ENCODE measurements around the gene LAT. TPM values are rescaled to one million over a fixed set of nuclear protein-coding genes. Genes with fewer than 3 reads are reported as not detected.

The LAT gene
- total RNA-seq, 1 experiment from 2014 or later: 3.7 TPM

GRCh38 chr16:28986046-28986445 lies 1.2 kb downstream of the LAT start:
- no peaks in the 10 kb centered on the region for H3K36me3 ChIP-seq (ENCODE audit: control insufficient read depth, insufficient read depth, low read length)
- no peak overlapping the region for H3K27ac ChIP-seq (ENCODE audit: low read length)
- BruUV-seq (replicated peaks): no TSS peak
- no peaks in the 10 kb centered on the region for H3K9me3 ChIP-seq (ENCODE audit: control insufficient read depth, insufficient read depth, low read depth, low read length)
- no peak overlapping the region for H3K4me3 ChIP-seq (ENCODE audit: low read depth in 2 of 2, low read length in 2 of 2)
- no peak for DNase-seq (ENCODE audit: low read depth, low spot score)
- CTCF ChIA-PET: no interaction called here
- no peaks in the 10 kb centered on the region for H3K4me1 ChIP-seq (ENCODE audit: control insufficient read depth, insufficient read depth, low read length)
- intact Hi-C loops (cut with micrococcal nuclease; ENCODE audit: unreplicated experiment) (no loop called here), in situ Hi-C loops (cut with HindIII; ENCODE audit: low pct_unique_long_range_greater_than_20kb, low sequenced_read_pairs) (no loop called here)
- no peak for TF ChIP-seq CTCF (IDR thresholded peaks at IDR 0.05)
- no peak for TF ChIP-seq SIN3A (IDR thresholded peaks at IDR 0.05; ENCODE audit: borderline replicate concordance, insufficient read depth, low read depth, low read length)
- TF ChIP-seq TCF7L2 (IDR thresholded peaks at IDR 0.05; ENCODE audit: low read depth, low read length): no peak
- TF ChIP-seq POLR2AphosphoS5 (IDR thresholded peaks at IDR 0.05; ENCODE audit: low read depth, low read length): no peak
- TF ChIP-seq REST (IDR thresholded peaks at IDR 0.05; ENCODE audit: insufficient read depth in 1 of 2, low read depth in 2 of 2, low read length in 1 of 2): no peak
- POLR2A ChIA-PET: no interaction called here
- ATAC-seq: no peak
- H3K27me3 ChIP-seq (ENCODE audit: control insufficient read depth, insufficient read depth, low read length): no peaks in the 10 kb centered on the region

DNA sequence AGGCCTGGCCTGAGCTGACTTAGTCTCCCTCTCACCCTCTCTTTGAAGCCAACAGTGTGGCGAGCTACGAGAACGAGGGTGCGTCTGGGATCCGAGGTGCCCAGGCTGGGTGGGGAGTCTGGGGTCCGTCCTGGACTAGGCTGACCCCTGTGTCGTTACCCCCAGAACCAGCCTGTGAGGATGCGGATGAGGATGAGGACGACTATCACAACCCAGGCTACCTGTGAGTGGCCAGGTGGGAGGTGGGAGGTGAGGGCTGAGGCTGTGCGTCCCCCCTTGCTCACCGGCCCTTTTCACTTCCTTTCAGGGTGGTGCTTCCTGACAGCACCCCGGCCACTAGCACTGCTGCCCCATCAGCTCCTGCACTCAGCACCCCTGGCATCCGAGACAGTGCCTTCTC lies 1.6 kb downstream of the LAT start:
- Histone ChIP-seq H3K27ac (ENCODE audit: low read length) (no peak overlapping the region), H3K4me1 (ENCODE audit: control insufficient read depth, insufficient read depth, low read length) (no peaks in the 10 kb centered on the region), H3K27me3 (ENCODE audit: control insufficient read depth, insufficient read depth, low read length) (no peaks in the 10 kb centered on the region), H3K9me3 (ENCODE audit: control insufficient read depth, insufficient read depth, low read depth, low read length) (no peaks in the 10 kb centered on the region), H3K36me3 (ENCODE audit: control insufficient read depth, insufficient read depth, low read length) (no peaks in the 10 kb centered on the region), H3K4me3 (ENCODE audit: low read depth in 2 of 2, low read length in 2 of 2) (no peak overlapping the region)
- in situ Hi-C loops (cut with HindIII; ENCODE audit: low pct_unique_long_range_greater_than_20kb, low sequenced_read_pairs) (no loop called here), intact Hi-C loops (cut with micrococcal nuclease; ENCODE audit: unreplicated experiment) (no loop called here)
- no peak for ATAC-seq
- POLR2A ChIA-PET: no interaction called here
- no peak for DNase-seq (ENCODE audit: low read depth, low spot score)
- BruUV-seq (replicated peaks): no TSS peak
- CTCF ChIA-PET: no interaction called here
- TF ChIP-seq CTCF (IDR thresholded peaks at IDR 0.05) (no peak), POLR2AphosphoS5 (IDR thresholded peaks at IDR 0.05; ENCODE audit: low read depth, low read length) (no peak), REST (IDR thresholded peaks at IDR 0.05; ENCODE audit: insufficient read depth in 1 of 2, low read depth in 2 of 2, low read length in 1 of 2) (no peak), TCF7L2 (IDR thresholded peaks at IDR 0.05; ENCODE audit: low read depth, low read length) (no peak), SIN3A (IDR thresholded peaks at IDR 0.05; ENCODE audit: borderline replicate concordance, insufficient read depth, low read depth, low read length) (no peak)
